HepG2 (cell line): ENCODE results near the gene ZBP1. TPM values are rescaled to one million over a fixed set of nuclear protein-coding genes. Genes with fewer than 3 reads are reported as not detected.

Experiments
- ATM ChIP-seq: fragments of 450-650 bp; IDR thresholded peaks from 2 replicates; pipeline ENCODE4 v1.7.1; 2017; ENCODE audit warnings: mild to moderate bottlenecking, borderline replicate concordance
- CEBPG ChIP-seq: IDR thresholded peaks from 2 replicates; pipeline ENCODE4 v1.6.1; 2016
- EHMT2 ChIP-seq: fragments of 200-600 bp; sonication (generic); IDR thresholded peaks from 2 replicates; pipeline ENCODE4 v1.7.0; 2017; ENCODE audit warnings: antibody characterized with exemption, low read depth, low read length, borderline replicate concordance
- ELF3 ChIP-seq: IDR thresholded peaks from 2 replicates; pipeline ENCODE4 v1.6.1; 2016; ENCODE audit warnings: missing genetic modification reagents, missing compliant biosample characterization
- FOXA3 ChIP-seq: IDR thresholded peaks from 2 replicates; pipeline ENCODE4 v1.6.1; 2016; ENCODE audit warnings: missing genetic modification reagents, missing compliant biosample characterization
- HOXA9 ChIP-seq: sonication (generic); formaldehyde crosslinking; IDR thresholded peaks from 2 replicates; pipeline ENCODE4 v1.8.1; 2022; ENCODE audit warnings: missing genetic modification reagents, mild to moderate bottlenecking, moderate library complexity, borderline replicate concordance
- IKZF4 ChIP-seq: sonication (generic); formaldehyde crosslinking; IDR thresholded peaks from 2 replicates; pipeline ENCODE4 v1.5.1; 2020; ENCODE audit warnings: borderline replicate concordance, mild to moderate bottlenecking, low read depth, missing genetic modification reagents; ENCODE audit errors: not compliant biosample characterization
- KLF12 ChIP-seq: sonication (generic); formaldehyde crosslinking; IDR thresholded peaks from 2 replicates; pipeline ENCODE4 v1.4.0; 2020; ENCODE audit warnings: missing genetic modification reagents, borderline replicate concordance
- MAFF ChIP-seq: IDR thresholded peaks from 2 replicates; pipeline ENCODE4 v1.6.1; 2011; ENCODE audit warnings: low read depth, low read length, improper control_type of control experiment
- MATR3 ChIP-seq: sonication (generic); formaldehyde crosslinking; IDR thresholded peaks from 2 replicates; pipeline ENCODE4 v1.4.0; 2020; ENCODE audit warnings: missing genetic modification reagents
- PITX1 ChIP-seq: sonication (generic); formaldehyde crosslinking; IDR thresholded peaks from 2 replicates; pipeline ENCODE4 v1.5.1; 2020; ENCODE audit warnings: mild to moderate bottlenecking, missing genetic modification reagents
- REL ChIP-seq: sonication (generic); formaldehyde crosslinking; conservative IDR thresholded peaks from 2 replicates; pipeline ENCODE4 v1.8.0; 2022; ENCODE audit warnings: mild to moderate bottlenecking, missing genetic modification reagents, moderate library complexity
- SIN3B ChIP-seq: fragments of 150-350 bp; IDR thresholded peaks from 2 replicates; pipeline ENCODE4 v1.6.1; 2014; ENCODE audit warnings: low read length
- SOX5 ChIP-seq: IDR thresholded peaks from 2 replicates; pipeline ENCODE4 v1.6.1; 2016; ENCODE audit warnings: borderline replicate concordance
- SYNCRIP ChIP-seq: fragments of 200-400 bp; formaldehyde crosslinking; IDR thresholded peaks from 2 replicates; pipeline ENCODE4 v1.6.1; 2018; ENCODE audit warnings: mild to moderate bottlenecking, low read depth, low read length; ENCODE audit not compliant: insufficient read depth
- U2AF2 ChIP-seq: fragments of 200-400 bp; formaldehyde crosslinking; IDR thresholded peaks from 2 replicates; pipeline ENCODE4 v1.6.1; 2017; ENCODE audit warnings: low read depth, mild to moderate bottlenecking, low read length
- ZNF260 ChIP-seq: sonication (generic); formaldehyde crosslinking; IDR thresholded peaks from 2 replicates; pipeline ENCODE4 v1.4.0; 2020; ENCODE audit warnings: missing genetic modification reagents, low read depth, mild to moderate bottlenecking, borderline replicate concordance
- ZNF34 ChIP-seq: sonication (generic); formaldehyde crosslinking; IDR thresholded peaks from 2 replicates; pipeline ENCODE4 v1.4.0; 2020; ENCODE audit warnings: mild to moderate bottlenecking, missing genetic modification reagents, borderline replicate concordance
- ZNF563 ChIP-seq: sonication (generic); formaldehyde crosslinking; IDR thresholded peaks from 2 replicates; pipeline ENCODE4 v1.8.0; 2022; ENCODE audit warnings: mild to moderate bottlenecking, moderate library complexity, missing genetic modification reagents
- ZNF564 ChIP-seq: sonication (generic); formaldehyde crosslinking; IDR thresholded peaks from 2 replicates; pipeline ENCODE4 v1.8.1; 2023; ENCODE audit warnings: mild to moderate bottlenecking, missing genetic modification reagents
- ZNF597 ChIP-seq: sonication (generic); formaldehyde crosslinking; IDR thresholded peaks from 2 replicates; pipeline ENCODE4 v1.5.0; 2020; ENCODE audit warnings: missing genetic modification reagents
- ZNF775 ChIP-seq: sonication (generic); formaldehyde crosslinking; IDR thresholded peaks from 2 replicates; pipeline ENCODE4 v1.4.0; 2020; ENCODE audit warnings: missing genetic modification reagents, mild to moderate bottlenecking, moderate library complexity, borderline replicate concordance
- ZNF83 ChIP-seq: sonication (generic); formaldehyde crosslinking; IDR thresholded peaks from 2 replicates; pipeline ENCODE4 v1.4.0; 2020; ENCODE audit warnings: missing genetic modification reagents, mild to moderate bottlenecking, borderline replicate concordance
- ZNF850 ChIP-seq: sonication (generic); formaldehyde crosslinking; conservative IDR thresholded peaks from 2 replicates; pipeline ENCODE4 v1.9.0; 2021; ENCODE audit warnings: mild to moderate bottlenecking, missing genetic modification reagents
- polyA plus RNA-seq, 8 experiments: library from polyadenylated mRNA; depleted of rRNA in 3 of 8; stranded (reverse) in 7 of 8; unstranded in 1 of 8; fragments of >200 nt; fragmentation: Illumina TruSeq in 4 of 8; extraction: Trizol in 4 of 8; gene quantifications; 2 replicates each; pipeline versions ENCODE4 v1.2.1 to v1.2.3, GENCODE V29; 2011 to 2016; ENCODE audit warnings: low read depth in 4 of 8, missing spikeins in 1 of 8, mixed read lengths in 1 of 8; ENCODE audit not compliant: insufficient read depth in 1 of 8
- total RNA-seq, 5 experiments: library from RNA; depleted of rRNA; stranded (reverse); fragments of >200 nt; fragmentation: Illumina TruSeq; extraction: Trizol; gene quantifications; 2 replicates each; pipeline ENCODE4 v1.2.3, GENCODE V29; 2016; ENCODE audit warnings: low read depth in 1 of 5
- TF ChIP-seq, protein P1 (sequence below): sonication (generic); formaldehyde crosslinking; IDR thresholded peaks from 2 replicates; pipeline ENCODE4 v1.9.0; 2022; ENCODE audit warnings: low read depth, missing genetic modification reagents
- TF ChIP-seq, protein P2 (sequence below), 2 experiments: sonication (generic) in 1 of 2; formaldehyde crosslinking in 1 of 2; IDR thresholded peaks; 2 replicates each; pipeline versions ENCODE4 v1.5.1 to v1.6.1; 2011 to 2020; ENCODE audit warnings: borderline replicate concordance in 1 of 2, low read depth in 1 of 2, low read length in 1 of 2, mild to moderate bottlenecking in 1 of 2, missing genetic modification reagents in 1 of 2, moderate library complexity in 1 of 2

The ZBP1 gene
- total and polyA plus RNA-seq, 2 of the 13 experiments (the other 11 are each of a cell fraction or from before 2014, with no cell fraction given) = not detected

DNA sequence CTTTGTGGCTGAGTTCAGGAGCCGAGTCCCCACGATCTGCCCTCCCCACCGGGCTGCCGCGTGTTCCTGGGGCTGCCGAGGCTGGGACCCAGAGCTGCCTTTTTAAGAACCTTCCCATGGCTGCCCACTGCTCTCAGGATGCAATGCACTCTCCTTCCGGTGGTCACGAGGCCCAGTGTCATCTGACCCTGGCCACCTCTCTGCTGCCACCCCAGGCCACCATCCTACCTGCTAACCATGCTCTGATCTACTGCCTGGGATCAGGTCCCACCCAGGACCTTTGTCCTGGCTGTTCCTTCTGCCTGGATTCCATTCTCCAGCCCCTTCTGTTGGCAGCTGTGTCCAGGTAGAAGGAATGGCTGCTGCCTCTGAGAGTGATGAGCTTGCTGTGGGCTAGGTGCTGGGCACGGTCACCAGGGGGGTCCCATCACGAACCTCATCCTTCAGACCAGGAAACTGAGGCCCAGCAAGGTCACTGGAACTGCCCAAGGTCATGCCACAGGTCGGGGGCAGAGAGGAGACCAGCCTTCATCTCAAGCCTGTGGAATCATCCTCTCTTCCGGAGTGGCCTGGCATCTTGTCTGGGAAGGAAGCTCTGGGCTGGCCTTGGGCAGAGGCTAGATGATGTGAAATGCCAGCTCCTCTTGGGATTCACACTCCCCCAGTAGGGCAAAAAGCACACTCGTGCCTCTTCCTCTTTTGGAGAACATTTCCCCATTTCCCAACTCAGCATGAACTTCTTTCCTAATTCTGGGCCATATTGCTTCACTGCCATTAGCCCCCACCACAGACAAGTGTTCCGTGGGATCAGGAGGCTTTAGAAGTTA is 38.8 kb downstream of the ZBP1 start (continued):
- TF ChIP-seq ZNF34 = no peak
- no peak for TF ChIP-seq ZNF564 (CRISPR knock-in tag)
- no peak for TF ChIP-seq ZNF775
- TF ChIP-seq MATR3 (CRISPR knock-in tag) = no peak
- no peak for TF ChIP-seq REL (CRISPR knock-in tag)
- no peak for TF ChIP-seq IKZF4 (CRISPR knock-in tag)
- TF ChIP-seq CEBPG (CRISPR knock-in tag) = peak; percentile 47; the same call in 1 of the 2 replicates
- no peak for TF ChIP-seq SOX5
- TF ChIP-seq FOXA3 (CRISPR knock-in tag) = no peak
- TF ChIP-seq ZNF260 = no peak
- TF ChIP-seq U2AF2 = no peak
- TF ChIP-seq MAFF = no peak
- TF ChIP-seq PITX1 (CRISPR knock-in tag) = peak; percentile 65
- TF ChIP-seq KLF12 (CRISPR knock-in tag) = no peak
- peak; percentile 23; the same call in 1 of the 2 replicates for TF ChIP-seq ELF3
- TF ChIP-seq ZNF850 (CRISPR knock-in tag) = no peak
- no peak for TF ChIP-seq HOXA9 (CRISPR knock-in tag)
- no peak for TF ChIP-seq ZNF597
- no peak for TF ChIP-seq ZNF563 (CRISPR knock-in tag)
- no peak for TF ChIP-seq EHMT2
- TF ChIP-seq ZNF83 (CRISPR knock-in tag) = 0 out of 2 replicates have a peak, but pooled peaks have one; percentile 5
- no peak for TF ChIP-seq ATM
- TF ChIP-seq, protein P1, sequence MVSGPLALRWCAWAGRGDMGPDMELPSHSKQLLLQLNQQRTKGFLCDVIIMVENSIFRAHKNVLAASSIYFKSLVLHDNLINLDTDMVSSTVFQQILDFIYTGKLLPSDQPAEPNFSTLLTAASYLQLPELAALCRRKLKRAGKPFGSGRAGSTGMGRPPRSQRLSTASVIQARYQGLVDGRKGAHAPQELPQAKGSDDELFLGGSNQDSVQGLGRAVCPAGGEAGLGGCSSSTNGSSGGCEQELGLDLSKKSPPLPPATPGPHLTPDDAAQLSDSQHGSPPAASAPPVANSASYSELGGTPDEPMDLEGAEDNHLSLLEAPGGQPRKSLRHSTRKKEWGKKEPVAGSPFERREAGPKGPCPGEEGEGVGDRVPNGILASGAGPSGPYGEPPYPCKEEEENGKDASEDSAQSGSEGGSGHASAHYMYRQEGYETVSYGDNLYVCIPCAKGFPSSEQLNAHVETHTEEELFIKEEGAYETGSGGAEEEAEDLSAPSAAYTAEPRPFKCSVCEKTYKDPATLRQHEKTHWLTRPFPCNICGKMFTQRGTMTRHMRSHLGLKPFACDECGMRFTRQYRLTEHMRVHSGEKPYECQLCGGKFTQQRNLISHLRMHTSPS (CRISPR knock-in tag) = no peak; the same call in 1 of the 2 replicates
- TF ChIP-seq SIN3B = no peak
- no peak for TF ChIP-seq SYNCRIP
- TF ChIP-seq, protein P2, sequence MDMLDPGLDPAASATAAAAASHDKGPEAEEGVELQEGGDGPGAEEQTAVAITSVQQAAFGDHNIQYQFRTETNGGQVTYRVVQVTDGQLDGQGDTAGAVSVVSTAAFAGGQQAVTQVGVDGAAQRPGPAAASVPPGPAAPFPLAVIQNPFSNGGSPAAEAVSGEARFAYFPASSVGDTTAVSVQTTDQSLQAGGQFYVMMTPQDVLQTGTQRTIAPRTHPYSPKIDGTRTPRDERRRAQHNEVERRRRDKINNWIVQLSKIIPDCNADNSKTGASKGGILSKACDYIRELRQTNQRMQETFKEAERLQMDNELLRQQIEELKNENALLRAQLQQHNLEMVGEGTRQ (IDR thresholded peaks at IDR 0.05; ENCODE audit: low read depth, low read length) = peak; percentile 45; the same call in 1 of the 2 replicates
- TF ChIP-seq, protein P2 (CRISPR knock-in tag; IDR thresholded peaks at IDR 0.05; ENCODE audit: borderline replicate concordance) = peak; percentile 81; the same call in 1 of the 2 replicates
